Body of pancreas (tissue), 4 donors: ENCODE data around the gene INHA.

ENCODE experiments used
- POLR2A ChIP-seq, 3 donors: fragments of 450-650 bp; IDR thresholded peaks; one replicate each; pipeline ENCODE4 v1.6.1; 2016; ENCODE audit warnings: antibody characterized with exemption in 3 of 3, mild to moderate bottlenecking in 2 of 3
- TF ChIP-seq, protein P1 (sequence below), 7 experiments: fragments of 450-650 bp in 4 of 7; fragments of 200-600 bp in 3 of 7; sonication (generic) in 3 of 7; IDR thresholded peaks; one replicate each; pipeline ENCODE4 v1.5.1; 2016 to 2019; ENCODE audit warnings: antibody characterized with exemption in 7 of 7

DNA sequence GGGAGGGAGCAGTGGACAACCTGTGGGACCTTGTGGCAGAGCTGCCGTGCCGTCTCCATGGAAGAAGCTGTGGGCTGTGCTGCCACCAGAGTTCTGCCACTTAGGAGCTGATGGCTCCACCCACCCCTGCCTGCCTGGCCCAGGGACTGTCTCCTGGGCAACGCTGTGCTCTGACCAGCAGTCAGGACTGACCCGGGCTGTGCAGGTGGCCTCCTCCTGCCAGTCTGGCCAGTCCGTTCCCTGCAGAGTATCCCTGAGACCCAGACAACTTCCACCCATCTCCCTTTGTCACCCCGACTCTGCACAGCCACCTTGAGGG is 45.1 kb upstream of the INHA start:
- TF ChIP-seq, protein P1, sequence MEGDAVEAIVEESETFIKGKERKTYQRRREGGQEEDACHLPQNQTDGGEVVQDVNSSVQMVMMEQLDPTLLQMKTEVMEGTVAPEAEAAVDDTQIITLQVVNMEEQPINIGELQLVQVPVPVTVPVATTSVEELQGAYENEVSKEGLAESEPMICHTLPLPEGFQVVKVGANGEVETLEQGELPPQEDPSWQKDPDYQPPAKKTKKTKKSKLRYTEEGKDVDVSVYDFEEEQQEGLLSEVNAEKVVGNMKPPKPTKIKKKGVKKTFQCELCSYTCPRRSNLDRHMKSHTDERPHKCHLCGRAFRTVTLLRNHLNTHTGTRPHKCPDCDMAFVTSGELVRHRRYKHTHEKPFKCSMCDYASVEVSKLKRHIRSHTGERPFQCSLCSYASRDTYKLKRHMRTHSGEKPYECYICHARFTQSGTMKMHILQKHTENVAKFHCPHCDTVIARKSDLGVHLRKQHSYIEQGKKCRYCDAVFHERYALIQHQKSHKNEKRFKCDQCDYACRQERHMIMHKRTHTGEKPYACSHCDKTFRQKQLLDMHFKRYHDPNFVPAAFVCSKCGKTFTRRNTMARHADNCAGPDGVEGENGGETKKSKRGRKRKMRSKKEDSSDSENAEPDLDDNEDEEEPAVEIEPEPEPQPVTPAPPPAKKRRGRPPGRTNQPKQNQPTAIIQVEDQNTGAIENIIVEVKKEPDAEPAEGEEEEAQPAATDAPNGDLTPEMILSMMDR (IDR thresholded peaks at IDR 0.05), result no peak
- no peak for TF ChIP-seq POLR2A (IDR thresholded peaks at IDR 0.05)
